DMS53 treated with DMSO at 0.1 percent for 48 hours (cell line): ENCODE results near the gene FIBP.
"Not testable (repeated sequence)": the region's sequence is repeated elsewhere in the genome, so short reads cannot be mapped to it uniquely, and the experiment has no call there.

Source experiments
- DNase-seq: peaks from one replicate; lab custom pipeline; 2025; ENCODE audit not compliant: unreplicated experiment; lab: John Stamatoyannopoulos, UW

Gene FIBP

DNA sequence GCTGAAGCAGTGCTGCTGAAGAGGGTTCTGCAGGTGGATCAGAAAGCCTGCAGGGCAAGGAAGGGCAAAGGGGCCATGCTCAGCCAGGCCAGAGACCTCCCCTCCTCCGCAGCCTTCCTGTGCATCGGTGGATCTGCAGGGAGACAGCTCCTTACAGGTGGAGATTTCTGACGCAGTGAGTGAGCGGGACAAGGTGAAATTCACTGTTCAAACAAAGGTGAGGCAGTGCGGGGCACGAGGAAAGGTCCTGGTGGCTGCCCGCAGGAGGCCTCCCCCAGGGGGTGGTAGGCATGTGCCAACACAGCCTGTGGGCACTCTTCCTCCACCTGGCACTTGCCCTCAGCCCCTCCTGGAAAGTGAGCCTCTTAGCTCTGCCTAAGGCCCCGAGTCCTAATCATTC is 38.9 kb downstream of the FIBP start:
- DNase-seq, result no peak

DNA sequence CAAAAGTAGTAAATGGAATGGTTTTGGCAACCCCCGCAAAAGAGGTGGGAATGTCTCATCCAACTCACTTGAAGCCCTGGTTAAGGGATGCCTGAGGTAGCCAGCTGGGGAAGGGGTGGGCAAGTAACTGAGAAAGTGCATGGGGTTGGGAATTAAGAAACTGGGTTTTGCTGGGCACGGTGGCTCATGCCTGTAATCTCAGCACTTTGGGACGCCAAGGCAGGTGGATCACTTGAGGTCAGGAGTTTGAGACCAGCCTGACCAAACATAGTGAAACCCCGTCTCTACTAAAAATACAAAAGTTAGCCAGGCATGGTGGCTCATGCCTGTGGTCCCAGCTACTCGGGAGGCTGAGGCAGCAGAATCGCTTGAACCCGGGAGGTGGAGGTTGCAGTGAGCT is 39.6 kb downstream of the FIBP start:
- not testable (repeated sequence) for DNase-seq

DNA sequence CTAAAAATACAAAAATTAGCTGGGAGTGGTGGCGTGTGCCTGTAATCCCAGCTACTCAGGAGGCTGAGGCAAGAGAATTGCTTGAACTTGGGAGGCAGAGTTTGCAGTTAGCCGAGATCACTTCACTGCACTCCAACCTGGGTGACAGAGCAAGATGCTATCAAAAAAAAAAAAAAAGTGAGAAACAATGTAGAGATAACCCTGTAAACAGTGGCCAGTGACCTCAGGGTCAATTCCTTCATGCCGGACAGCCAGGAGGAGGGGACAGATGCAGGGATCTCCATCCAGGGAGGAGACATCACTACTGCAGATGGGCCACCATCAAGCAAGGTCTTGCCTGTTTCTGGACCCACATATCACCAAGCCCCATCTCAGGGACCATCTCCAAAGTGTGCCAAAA is 40.5 kb downstream of the FIBP start:
- DNase-seq, result no peak

DNA sequence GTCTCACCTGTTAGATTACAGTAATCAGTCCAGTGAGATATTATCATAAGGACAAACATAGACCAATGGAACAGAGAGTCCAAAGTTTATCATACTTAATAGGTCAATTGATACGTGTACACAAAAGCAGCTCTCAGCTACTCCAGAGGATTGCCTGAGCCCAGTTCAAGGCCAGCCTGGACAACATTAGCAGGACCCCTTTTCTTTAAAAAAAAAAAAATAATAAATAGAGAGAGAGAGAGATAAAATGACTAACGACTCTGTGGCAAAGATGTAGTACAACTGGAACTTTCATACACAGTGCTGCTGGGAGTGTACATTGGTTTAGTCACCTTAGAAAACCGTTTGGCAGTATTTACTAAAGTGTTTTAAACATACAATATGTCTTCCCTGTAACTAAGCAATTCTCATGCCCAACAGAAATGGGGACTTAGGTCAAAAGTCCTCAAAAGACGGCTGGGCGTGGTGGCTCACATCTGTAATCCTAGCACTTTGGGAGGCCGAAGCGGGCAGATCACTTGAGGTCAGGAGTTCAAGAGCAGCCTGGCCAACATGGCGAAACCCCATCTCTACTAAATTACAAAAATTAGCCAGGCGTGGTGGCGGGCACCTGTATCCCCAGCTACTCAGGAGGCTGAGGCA is 43.9 kb downstream of the FIBP start:
- no peak for DNase-seq

DNA sequence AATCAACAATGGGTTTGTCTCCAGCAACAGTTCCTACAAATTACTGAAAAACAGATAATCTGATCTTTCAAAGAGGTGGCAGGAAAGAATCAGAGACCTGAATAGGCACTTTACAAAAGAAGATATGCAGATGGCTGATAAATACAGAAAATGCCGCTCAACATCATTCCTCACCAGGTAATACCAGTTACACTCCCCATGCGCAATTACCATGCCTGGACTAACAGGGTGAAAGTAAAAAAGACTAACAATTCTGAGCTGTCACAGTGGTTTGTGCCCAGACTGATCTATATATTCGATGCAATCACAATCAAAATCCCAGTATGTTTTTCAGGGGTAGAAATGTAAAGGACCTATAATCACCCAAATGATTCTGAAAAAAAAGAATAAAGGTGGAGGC is 44.5 kb downstream of the FIBP start:
- no peak for DNase-seq

DNA sequence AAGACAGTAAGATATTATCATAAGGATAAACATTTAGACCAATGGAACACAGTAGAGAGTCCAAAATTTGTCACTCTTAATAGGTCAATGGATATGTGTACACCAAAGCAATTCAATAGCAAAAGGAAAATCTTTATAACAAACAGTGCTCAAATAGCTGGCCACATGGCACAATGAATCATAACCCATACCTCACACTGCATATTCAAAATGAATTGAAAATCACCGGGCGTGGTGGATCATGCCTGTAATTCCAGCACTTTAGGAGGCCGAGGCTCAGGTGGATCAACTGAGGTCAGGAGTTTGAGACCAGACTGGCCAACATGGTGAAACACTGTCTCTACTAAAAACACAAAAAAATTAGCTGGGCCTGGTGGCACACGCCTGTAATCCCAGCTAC is 46.1 kb downstream of the FIBP start:
- no peak for DNase-seq

DNA sequence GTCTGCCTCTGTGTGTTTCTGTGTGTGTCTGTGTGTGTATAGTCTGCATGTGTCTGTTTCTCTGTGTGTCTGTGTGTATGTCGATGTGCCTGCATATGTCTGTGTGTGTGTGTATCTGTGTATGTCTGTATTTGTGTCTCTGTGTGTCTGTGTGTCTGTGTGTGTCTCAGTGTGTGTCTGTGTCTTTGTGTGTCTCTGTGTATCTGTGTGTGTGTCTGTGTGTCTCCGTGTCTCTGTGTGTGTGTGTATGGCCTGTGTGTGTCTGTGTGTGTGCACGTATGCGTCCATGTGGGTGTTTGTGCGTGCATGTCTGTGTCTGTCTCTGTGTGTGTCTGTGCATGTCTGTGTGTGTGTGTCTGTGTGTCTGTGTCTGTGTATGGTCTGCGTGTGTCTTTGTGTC is 54.1 kb downstream of the FIBP start:
- DNase-seq, result no peak
